LNCaP clone FGC (cell line): ENCODE results near the gene B3GAT1.

Source experiments
- DNase-seq: peaks from one replicate; pipeline ENCODE4 v3.0.0-alpha.2; 2011; ENCODE audit warnings: low read depth
- H3K4me3 ChIP-seq: 2 replicates; pipeline ENCODE4 v1.5.1; 2011; ENCODE audit warnings: mild to moderate bottlenecking, low read depth, low read length, control low read depth
- CTCF ChIP-seq: IDR thresholded peaks from 2 replicates; pipeline ENCODE4 v1.5.1; 2012; ENCODE audit warnings: mild to moderate bottlenecking; ENCODE audit not compliant: control insufficient read depth, insufficient read depth; ENCODE audit errors: extremely low read depth

The B3GAT1 gene

GRCh38 chr11:134433251-134433650, 21.2 kb upstream of the B3GAT1 start:
- DNase-seq, result no peak
- no peak for TF ChIP-seq CTCF
- H3K4me3 ChIP-seq, result no peak overlapping the region

GRCh38 chr11:134432776-134433175, 20.7 kb upstream of the B3GAT1 start:
- no peak for DNase-seq
- no peak for TF ChIP-seq CTCF

GRCh38 chr11:134429106-134429505, 17.1 kb upstream of the B3GAT1 start:
- no peak overlapping the region for H3K4me3 ChIP-seq
- no peak for DNase-seq
- no peak for TF ChIP-seq CTCF

More at GRCh38 chr11:134432776-134433175, 20.7 kb upstream of the B3GAT1 start:
- no peak overlapping the region for H3K4me3 ChIP-seq

GRCh38 chr11:134425816-134426536, 13.9 kb upstream of the B3GAT1 start:
- no peak for TF ChIP-seq CTCF
- no peak overlapping the region for H3K4me3 ChIP-seq
- DNase-seq, result no peak

- no peak for TF ChIP-seq CTCF
- H3K4me3 ChIP-seq, result no peak overlapping the region
- no peak for DNase-seq
Observed at GRCh38 chr11:134425413-134425812, 13.4 kb upstream of the B3GAT1 start.

GRCh38 chr11:134423106-134423505, 11.1 kb upstream of the B3GAT1 start:
- no peak for DNase-seq
- no peak overlapping the region for H3K4me3 ChIP-seq
- TF ChIP-seq CTCF, result no peak
